Breast epithelium (tissue), 3 donors: ENCODE data around the gene CNR1.

Experiments used
- POLR2A ChIP-seq: fragments of 450-650 bp; IDR thresholded peaks from one replicate; pipeline ENCODE4 v1.6.1; 2016; ENCODE audit warnings: antibody characterized with exemption, mild to moderate bottlenecking, moderate library complexity
- POLR2AphosphoS5 ChIP-seq, 3 donors: sonication (generic); formaldehyde crosslinking; IDR thresholded peaks; one replicate each; pipeline ENCODE4 v1.6.1; 2017; ENCODE audit warnings: antibody characterized with exemption in 3 of 3
- TF ChIP-seq, protein P1 (sequence below), 3 donors: fragments of 450-650 bp; IDR thresholded peaks; one replicate each; pipeline ENCODE4 v1.5.1; 2016 to 2017; ENCODE audit warnings: antibody characterized with exemption in 3 of 3, mild to moderate bottlenecking in 3 of 3, moderate library complexity in 3 of 3

DNA sequence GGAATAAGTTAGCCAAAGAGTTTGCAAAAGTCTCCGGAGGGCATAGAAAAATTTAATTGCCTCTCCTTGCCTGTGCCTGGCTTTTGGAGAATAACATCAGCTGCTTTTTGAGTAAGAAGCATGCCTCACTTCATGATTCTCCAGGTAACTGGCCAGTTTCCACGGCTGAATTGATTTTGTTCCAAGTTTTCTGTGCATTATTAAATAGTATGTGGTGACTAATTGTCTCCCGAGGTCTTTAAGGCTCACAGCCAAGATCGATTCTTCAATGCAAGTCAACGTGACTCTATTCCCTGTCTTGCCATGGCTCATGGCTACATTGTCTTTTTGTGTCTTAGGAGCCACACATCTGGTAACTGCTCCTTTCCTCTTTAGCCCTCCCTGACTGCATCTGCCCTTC is 54.2 kb downstream of the CNR1 start:
- no peak for TF ChIP-seq POLR2A
- TF ChIP-seq, protein P1, sequence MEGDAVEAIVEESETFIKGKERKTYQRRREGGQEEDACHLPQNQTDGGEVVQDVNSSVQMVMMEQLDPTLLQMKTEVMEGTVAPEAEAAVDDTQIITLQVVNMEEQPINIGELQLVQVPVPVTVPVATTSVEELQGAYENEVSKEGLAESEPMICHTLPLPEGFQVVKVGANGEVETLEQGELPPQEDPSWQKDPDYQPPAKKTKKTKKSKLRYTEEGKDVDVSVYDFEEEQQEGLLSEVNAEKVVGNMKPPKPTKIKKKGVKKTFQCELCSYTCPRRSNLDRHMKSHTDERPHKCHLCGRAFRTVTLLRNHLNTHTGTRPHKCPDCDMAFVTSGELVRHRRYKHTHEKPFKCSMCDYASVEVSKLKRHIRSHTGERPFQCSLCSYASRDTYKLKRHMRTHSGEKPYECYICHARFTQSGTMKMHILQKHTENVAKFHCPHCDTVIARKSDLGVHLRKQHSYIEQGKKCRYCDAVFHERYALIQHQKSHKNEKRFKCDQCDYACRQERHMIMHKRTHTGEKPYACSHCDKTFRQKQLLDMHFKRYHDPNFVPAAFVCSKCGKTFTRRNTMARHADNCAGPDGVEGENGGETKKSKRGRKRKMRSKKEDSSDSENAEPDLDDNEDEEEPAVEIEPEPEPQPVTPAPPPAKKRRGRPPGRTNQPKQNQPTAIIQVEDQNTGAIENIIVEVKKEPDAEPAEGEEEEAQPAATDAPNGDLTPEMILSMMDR (IDR thresholded peaks at IDR 0.05): no peak
- no peak for TF ChIP-seq POLR2AphosphoS5 (IDR thresholded peaks at IDR 0.05)
